HL-60 (cell line): ENCODE data around the gene NIN.

ENCODE experiments used
- DNase-seq, 2 experiments: peaks; one replicate each; pipeline ENCODE4 v3.0.0-alpha.2; 2010 to 2020; ENCODE audit warnings: low read depth in 1 of 2, low spot score in 1 of 2
- H3K27ac ChIP-seq: fragments of 250-450 bp; sonication (Bioruptor Pico); replicated peaks from 2 replicates; pipeline ENCODE4 v1.5.1; 2020; ENCODE audit warnings: mild to moderate bottlenecking, moderate library complexity
- H3K27me3 ChIP-seq: fragments of 250-450 bp; sonication (Bioruptor Pico); 2 replicates; pipeline ENCODE4 v1.5.1; 2021; ENCODE audit warnings: mild to moderate bottlenecking, moderate library complexity; ENCODE audit not compliant: insufficient read depth, poor library complexity, severe bottlenecking
- H3K4me3 ChIP-seq: replicated peaks from 2 replicates; pipeline ENCODE4 v1.5.1; 2011; ENCODE audit warnings: mild to moderate bottlenecking, control low read depth, low read length; ENCODE audit not compliant: insufficient read depth
- CTCF ChIP-seq: IDR thresholded peaks from one replicate; pipeline ENCODE4 v1.5.1; 2011; ENCODE audit warnings: low read length, control low read depth, inconsistent platforms; ENCODE audit not compliant: insufficient read depth
- GABPA ChIP-seq: IDR thresholded peaks from 2 replicates; pipeline ENCODE4 v1.6.1; 2012; ENCODE audit warnings: low read depth
- POLR2AphosphoS5 ChIP-seq: IDR thresholded peaks from 2 replicates; pipeline ENCODE4 v1.6.1; 2012; ENCODE audit warnings: low read depth
- REST ChIP-seq: IDR thresholded peaks from 2 replicates; pipeline ENCODE4 v1.6.1; 2012; ENCODE audit warnings: low read depth; ENCODE audit not compliant: insufficient replicate concordance
- SPI1 ChIP-seq: IDR thresholded peaks from 2 replicates; pipeline ENCODE4 v1.6.1; 2012; ENCODE audit warnings: low read depth, mild to moderate bottlenecking, borderline replicate concordance

Gene NIN

GRCh38 chr14:50790589-50790988 is 40.4 kb downstream of the NIN start:
- Histone ChIP-seq H3K27me3 (no peaks in the 10 kb centered on the region), H3K27ac (no peak overlapping the region), H3K4me3 (no peak overlapping the region)
- no peak for TF ChIP-seq GABPA
- no peak for DNase-seq

GRCh38 chr14:50786751-50787464 is 44.1 kb downstream of the NIN start:
- H3K27ac ChIP-seq: no peak overlapping the region
- DNase-seq: no peak
- TF ChIP-seq GABPA: no peak
- no peak for TF ChIP-seq REST
- no peak for TF ChIP-seq CTCF
- no peak for TF ChIP-seq POLR2AphosphoS5
- no peak for TF ChIP-seq SPI1
- no peaks in the 10 kb centered on the region for H3K27me3 ChIP-seq
- H3K4me3 ChIP-seq: no peak overlapping the region

- H3K4me3 ChIP-seq: no peak overlapping the region
- TF ChIP-seq GABPA: no peak
- TF ChIP-seq REST: no peak
- TF ChIP-seq POLR2AphosphoS5: no peak
- no peak for TF ChIP-seq CTCF
- TF ChIP-seq SPI1: no peak
- H3K27me3 ChIP-seq: no peaks in the 10 kb centered on the region
- DNase-seq: no peak
- no peak overlapping the region for H3K27ac ChIP-seq
Measured at GRCh38 chr14:50785457-50786063, 45.4 kb downstream of the NIN start.

- no peak for DNase-seq
- H3K4me3 ChIP-seq: no peak overlapping the region
- no peak overlapping the region for H3K27ac ChIP-seq
- no peaks in the 10 kb centered on the region for H3K27me3 ChIP-seq
- TF ChIP-seq REST: no peak
- no peak for TF ChIP-seq CTCF
- no peak for TF ChIP-seq POLR2AphosphoS5
- TF ChIP-seq GABPA: no peak
- no peak for TF ChIP-seq SPI1
Measured at GRCh38 chr14:50784683-50785456, 46.1 kb downstream of the NIN start.
